HEK293 (cell line): Measurements from ENCODE around the gene PSMD3.

Experiments used
- CTCF ChIP-seq: fragments of 450-650 bp; formaldehyde crosslinking; IDR thresholded peaks from 2 replicates; pipeline ENCODE4 v1.5.1; 2016; ENCODE audit warnings: missing biosample characterization, missing genetic modification characterization
- KLF16 ChIP-seq: fragments of 450-650 bp; formaldehyde crosslinking; IDR thresholded peaks from 2 replicates; pipeline ENCODE4 v1.5.1; 2017; ENCODE audit warnings: missing biosample characterization, missing genetic modification characterization
- OVOL3 ChIP-seq: fragments of 450-650 bp; formaldehyde crosslinking; IDR thresholded peaks from 2 replicates; pipeline ENCODE4 v1.5.1; 2016; ENCODE audit warnings: missing biosample characterization, missing genetic modification characterization
- TCF7L2 ChIP-seq: IDR thresholded peaks from 2 replicates; pipeline ENCODE4 v1.6.1; 2011; ENCODE audit warnings: low read depth, mild to moderate bottlenecking, inconsistent platforms, low read length, moderate library complexity, borderline replicate concordance
- ZNF560 ChIP-seq: fragments of 450-650 bp; formaldehyde crosslinking; IDR thresholded peaks from 2 replicates; pipeline ENCODE4 v1.5.1; 2017; ENCODE audit warnings: missing biosample characterization, missing genetic modification characterization, borderline replicate concordance
- ZNF600 ChIP-seq: fragments of 450-650 bp; formaldehyde crosslinking; IDR thresholded peaks from 2 replicates; pipeline ENCODE4 v1.5.1; 2016; ENCODE audit warnings: missing biosample characterization, missing genetic modification characterization
- TF ChIP-seq, protein P1 (sequence below): fragments of 450-650 bp; formaldehyde crosslinking; IDR thresholded peaks from 2 replicates; pipeline ENCODE4 v1.5.1; 2016; ENCODE audit warnings: missing biosample characterization, missing genetic modification characterization

- TF ChIP-seq CTCF (tag by site-specific recombination), result no peak
- no peak for TF ChIP-seq ZNF560 (tag by site-specific recombination)
- peak; percentile 31; the same call in 1 of the 2 replicates for TF ChIP-seq ZNF600 (tag by site-specific recombination)
- no peak for TF ChIP-seq TCF7L2
- TF ChIP-seq, protein P1, sequence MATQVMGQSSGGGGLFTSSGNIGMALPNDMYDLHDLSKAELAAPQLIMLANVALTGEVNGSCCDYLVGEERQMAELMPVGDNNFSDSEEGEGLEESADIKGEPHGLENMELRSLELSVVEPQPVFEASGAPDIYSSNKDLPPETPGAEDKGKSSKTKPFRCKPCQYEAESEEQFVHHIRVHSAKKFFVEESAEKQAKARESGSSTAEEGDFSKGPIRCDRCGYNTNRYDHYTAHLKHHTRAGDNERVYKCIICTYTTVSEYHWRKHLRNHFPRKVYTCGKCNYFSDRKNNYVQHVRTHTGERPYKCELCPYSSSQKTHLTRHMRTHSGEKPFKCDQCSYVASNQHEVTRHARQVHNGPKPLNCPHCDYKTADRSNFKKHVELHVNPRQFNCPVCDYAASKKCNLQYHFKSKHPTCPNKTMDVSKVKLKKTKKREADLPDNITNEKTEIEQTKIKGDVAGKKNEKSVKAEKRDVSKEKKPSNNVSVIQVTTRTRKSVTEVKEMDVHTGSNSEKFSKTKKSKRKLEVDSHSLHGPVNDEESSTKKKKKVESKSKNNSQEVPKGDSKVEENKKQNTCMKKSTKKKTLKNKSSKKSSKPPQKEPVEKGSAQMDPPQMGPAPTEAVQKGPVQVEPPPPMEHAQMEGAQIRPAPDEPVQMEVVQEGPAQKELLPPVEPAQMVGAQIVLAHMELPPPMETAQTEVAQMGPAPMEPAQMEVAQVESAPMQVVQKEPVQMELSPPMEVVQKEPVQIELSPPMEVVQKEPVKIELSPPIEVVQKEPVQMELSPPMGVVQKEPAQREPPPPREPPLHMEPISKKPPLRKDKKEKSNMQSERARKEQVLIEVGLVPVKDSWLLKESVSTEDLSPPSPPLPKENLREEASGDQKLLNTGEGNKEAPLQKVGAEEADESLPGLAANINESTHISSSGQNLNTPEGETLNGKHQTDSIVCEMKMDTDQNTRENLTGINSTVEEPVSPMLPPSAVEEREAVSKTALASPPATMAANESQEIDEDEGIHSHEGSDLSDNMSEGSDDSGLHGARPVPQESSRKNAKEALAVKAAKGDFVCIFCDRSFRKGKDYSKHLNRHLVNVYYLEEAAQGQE, result no peak
- no peak for TF ChIP-seq OVOL3 (tag by site-specific recombination)
- no peak for TF ChIP-seq KLF16
Observed at GRCh38 chr17:39937447-39937846, 43.2 kb upstream of the PSMD3 start.
